Activated T-cell treated with anti-CD3 and anti-CD28 coated beads, Interleukin-2, amount 50 U/mL, for 4 hours (primary cell): Measurements from ENCODE around the gene SETD1B. TPM values are rescaled to one million over a fixed set of nuclear protein-coding genes. Genes with fewer than 3 reads are reported as not detected.
"Not testable (repeated sequence)": the region's sequence is repeated elsewhere in the genome, so short reads cannot be mapped to it uniquely, and the experiment has no call there.

Experiments used
- ATAC-seq, 2 donors: fragments of 200-7000 bp; cut with Tn5 transposase; one replicate each; pipeline ENCODE4 v1.10.0; 2021
- DNase-seq: peaks from one replicate; pipeline ENCODE4 v3.0.0-alpha.2; 2020
- H3K27me3 Mint-ChIP-seq: one replicate; pipeline ENCODE4 v1.8.0; 2021; ENCODE audit warnings: low read depth, mixed read lengths
- H3K36me3 Mint-ChIP-seq: one replicate; pipeline ENCODE4 v1.8.0; 2022; ENCODE audit warnings: mixed read lengths; ENCODE audit not compliant: insufficient read depth
- H3K4me1 Mint-ChIP-seq: one replicate; pipeline ENCODE4 v1.8.0; 2021; ENCODE audit warnings: low read depth, mixed read lengths
- H3K4me3 Mint-ChIP-seq: one replicate; pipeline ENCODE4 v1.8.0; 2021; ENCODE audit warnings: mild to moderate bottlenecking, moderate library complexity, mixed read lengths
- H3K9me3 Mint-ChIP-seq: one replicate; pipeline ENCODE4 v1.8.0; 2021; ENCODE audit warnings: mixed read lengths
- total RNA-seq, 3 donors: library from RNA; stranded (reverse); gene quantifications; one replicate each; pipeline ENCODE4 v1.2.1, GENCODE V29; 2021

SETD1B gene
- total RNA-seq, 3 donors from 2014 or later: 30.4 to 32.7 (median 31.7) TPM

GRCh38 chr12:121875582-121875981 is 71.8 kb downstream of the SETD1B start:
- DNase-seq: no peak
- no peak for ATAC-seq
- H3K4me1 Mint-ChIP-seq: no peaks in the 10 kb centered on the region
- H3K27me3 Mint-ChIP-seq: no peaks in the 10 kb centered on the region
- no peak overlapping the region for H3K4me3 Mint-ChIP-seq
- H3K9me3 Mint-ChIP-seq: no peaks in the 10 kb centered on the region
- no peaks in the 10 kb centered on the region for H3K36me3 Mint-ChIP-seq

GRCh38 chr12:121876080-121876447 is 72.3 kb downstream of the SETD1B start:
- H3K9me3 Mint-ChIP-seq, H3K4me3 Mint-ChIP-seq, DNase-seq, H3K4me1 Mint-ChIP-seq, H3K27me3 Mint-ChIP-seq, ATAC-seq, H3K36me3 Mint-ChIP-seq: not testable (repeated sequence)

Other genes starting within 250 kb of the SETD1B start
- 10 to 100 TPM; 47.3 to 51.8 (median 48.6) TPM for gene KDM2B, start 223.0 kb upstream of the SETD1B start, total RNA-seq
- 10 to 100 TPM; 46.2 to 49.8 (median 48.9) TPM for gene ORAI1, start 177.5 kb upstream of the SETD1B start, total RNA-seq
- 1 to 10 TPM in 2 of 3 donors, under 1 TPM in 1; 0.60 to 1.2 (median 1.2) TPM for gene MORN3, start 134.4 kb upstream of the SETD1B start, total RNA-seq
- gene TMEM120B, start 91.3 kb upstream of the SETD1B start, total RNA-seq: 10 to 100 TPM; 14.2 to 19.1 (median 17.7) TPM
- 10 to 100 TPM; 80.7 to 94.6 (median 85.8) TPM for gene RHOF, start 10.3 kb upstream of the SETD1B start, total RNA-seq
- under 1 TPM; 0.20 to 0.27 (median 0.26) TPM for gene HPD, start 54.9 kb downstream of the SETD1B start, total RNA-seq
- 100 to 1,000 TPM in 2 of 3 donors, 10 to 100 TPM in 1; 97.7 to 106 (median 103) TPM for gene PSMD9, start 84.8 kb downstream of the SETD1B start, total RNA-seq
- gene CFAP251, start 114.6 kb downstream of the SETD1B start, total RNA-seq: under 1 TPM; 0.46 to 0.82 (median 0.78) TPM
- 10 to 100 TPM in 1 of 3 donors, 1 to 10 TPM in 2; 8.9 to 10.6 (median 9.0) TPM for gene BCL7A, start 217.9 kb downstream of the SETD1B start, total RNA-seq